Measurements from ENCODE around the gene PRKG1.
"Not testable (repeated sequence)": the region's sequence is repeated elsewhere in the genome, so short reads cannot be mapped to it uniquely, and the experiment has no call there.

PRKG1 gene

GRCh38 chr10:52007091-52007490, 932.8 kb downstream of the PRKG1 start:
- no peak for DNase-seq (ENCODE audit: low spot score)

DNA sequence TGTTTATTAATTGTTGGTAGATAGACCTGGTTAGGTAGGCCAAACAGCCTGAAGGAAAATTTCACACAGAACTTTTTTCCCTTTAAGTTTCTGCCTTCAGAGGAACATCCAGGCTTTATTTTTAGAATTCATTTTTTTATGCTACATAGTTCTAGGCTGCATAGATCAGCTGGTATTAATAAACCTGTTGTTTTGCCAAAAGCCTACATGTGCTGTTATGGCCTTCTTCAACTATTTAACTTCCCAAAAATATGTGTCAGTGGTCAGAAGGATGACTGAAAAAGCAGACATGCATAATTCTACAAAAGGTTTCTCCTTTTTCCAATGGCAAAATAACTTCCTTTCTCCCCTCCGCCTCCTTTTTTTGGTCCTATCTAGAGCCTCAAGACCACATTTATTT, 936.8 kb downstream of the PRKG1 start:
- no peak for DNase-seq (ENCODE audit: low spot score)

DNA sequence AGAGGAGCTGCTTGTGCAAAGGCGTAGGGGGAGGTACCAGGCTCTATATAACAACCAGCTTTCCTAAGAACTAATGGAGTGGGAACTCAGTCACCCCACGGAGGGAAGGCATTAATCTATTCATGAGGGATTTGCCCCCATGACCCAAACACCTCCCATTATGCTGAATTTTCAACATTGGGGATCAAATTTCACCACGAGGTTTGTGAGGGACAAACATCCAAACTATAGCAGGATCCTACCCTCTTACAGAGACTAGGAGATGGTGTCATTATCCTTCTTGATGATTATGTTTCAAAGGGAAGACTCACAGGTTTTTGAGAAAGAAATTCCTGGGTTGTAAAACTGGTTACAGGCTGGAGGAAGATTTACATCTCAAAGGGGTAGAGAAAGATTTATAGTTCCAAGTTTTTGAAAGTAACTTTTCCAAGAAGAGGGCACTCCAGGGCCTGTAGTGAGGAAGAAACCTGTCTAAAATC, 944.8 kb downstream of the PRKG1 start:
- no peak for DNase-seq (ENCODE audit: low spot score)

- no peak for DNase-seq (ENCODE audit: low spot score)
These were observed 945.4 kb downstream of the PRKG1 start for GRCh38 chr10:52019656-52020055.

GRCh38 chr10:52020173-52020572, 945.9 kb downstream of the PRKG1 start:
- no peak for DNase-seq (ENCODE audit: low spot score)

GRCh38 chr10:52020702-52021101, 946.4 kb downstream of the PRKG1 start:
- no peak for DNase-seq (ENCODE audit: low spot score)

DNA sequence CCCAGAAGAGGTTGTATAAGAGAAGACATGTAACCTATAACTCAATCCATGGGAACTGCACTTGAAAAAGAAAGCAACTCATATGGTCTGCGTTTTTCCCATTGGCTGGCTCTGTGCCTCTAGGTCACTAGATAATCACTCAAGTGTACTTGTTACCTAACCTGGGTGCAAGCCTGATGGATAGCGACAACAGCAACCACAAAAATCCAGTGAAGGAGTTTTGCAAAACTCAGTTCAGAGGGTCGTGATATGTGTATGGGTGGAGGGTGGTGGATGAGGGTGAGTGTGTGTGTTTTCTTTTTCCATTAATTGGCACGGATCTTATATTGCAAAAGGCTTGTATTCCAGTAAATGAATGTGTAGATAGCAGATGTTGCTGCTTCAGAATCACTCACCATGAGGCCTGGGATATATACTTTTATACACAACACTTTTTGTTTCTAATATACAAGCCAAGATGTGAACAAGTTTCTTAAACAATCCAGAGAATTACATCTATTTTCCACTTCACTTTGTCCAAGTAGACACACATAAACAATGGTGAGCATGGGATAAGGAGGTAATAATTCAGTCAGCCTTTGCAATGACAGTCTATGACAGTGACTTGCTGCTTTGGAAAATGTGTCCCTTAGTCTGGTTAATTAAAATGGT, 952.9 kb downstream of the PRKG1 start:
- no peak for DNase-seq (ENCODE audit: low spot score)

DNA sequence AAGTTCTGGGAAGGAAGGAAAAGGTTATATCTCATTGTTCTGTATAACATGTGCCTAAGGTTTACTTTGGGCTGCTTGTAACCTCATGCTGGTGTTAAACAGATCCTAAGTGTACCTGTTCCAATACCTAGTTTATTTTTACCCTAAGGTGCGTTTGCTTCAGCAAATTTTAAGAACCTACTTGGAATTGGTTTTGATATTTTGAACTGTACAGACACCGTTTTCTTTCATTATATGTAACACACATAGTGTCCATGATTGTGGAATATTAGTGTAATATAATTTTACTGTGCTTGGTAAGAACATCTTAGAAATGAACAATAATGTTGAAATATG, 954.2 kb downstream of the PRKG1 start:
- no peak for DNase-seq (ENCODE audit: low spot score)

- no peak for DNase-seq (ENCODE audit: low spot score)
These were observed 955.3 kb downstream of the PRKG1 start for GRCh38 chr10:52029628-52030027.

GRCh38 chr10:52030051-52030790, 955.9 kb downstream of the PRKG1 start:
- no peak for DNase-seq (ENCODE audit: low spot score)

DNA sequence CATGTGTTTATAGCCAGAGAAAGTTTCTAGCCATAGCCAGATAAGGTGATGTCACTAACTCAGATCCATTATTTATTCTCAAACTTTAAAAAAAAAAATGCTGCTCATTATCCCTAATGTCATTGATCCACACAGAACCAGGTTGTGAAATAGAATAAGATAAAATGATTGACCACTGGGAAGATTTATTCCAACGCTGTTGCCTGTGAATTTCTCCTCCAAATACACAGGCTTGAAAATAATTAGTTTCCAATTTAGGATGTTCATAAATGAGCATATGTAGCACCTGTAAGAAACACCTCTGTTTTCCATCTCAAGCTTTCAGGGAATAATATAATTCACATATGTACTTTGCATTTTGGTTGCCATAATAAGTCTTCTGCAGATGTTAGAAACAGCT, 956.7 kb downstream of the PRKG1 start:
- DNase-seq (ENCODE audit: low spot score), result no peak

DNA sequence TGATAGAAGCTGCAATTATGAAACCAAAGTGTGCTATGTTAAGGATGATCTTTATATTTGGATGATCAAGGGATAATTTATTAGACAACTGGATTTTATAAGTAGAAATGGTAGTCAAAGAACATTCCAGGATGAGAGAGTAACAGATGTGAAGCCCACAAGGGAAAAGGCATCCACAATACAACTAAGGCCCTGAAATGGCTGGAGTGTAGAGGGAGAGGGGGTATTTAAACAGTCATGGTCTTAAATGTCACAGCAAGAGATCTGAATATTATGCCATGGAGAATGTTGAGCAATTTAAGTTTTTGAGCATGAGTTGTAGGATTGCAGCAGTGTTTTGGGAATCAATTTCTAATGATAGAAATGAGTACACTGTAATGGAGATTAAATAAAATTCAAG, 957.5 kb downstream of the PRKG1 start:
- no peak for DNase-seq (ENCODE audit: low spot score)

DNA sequence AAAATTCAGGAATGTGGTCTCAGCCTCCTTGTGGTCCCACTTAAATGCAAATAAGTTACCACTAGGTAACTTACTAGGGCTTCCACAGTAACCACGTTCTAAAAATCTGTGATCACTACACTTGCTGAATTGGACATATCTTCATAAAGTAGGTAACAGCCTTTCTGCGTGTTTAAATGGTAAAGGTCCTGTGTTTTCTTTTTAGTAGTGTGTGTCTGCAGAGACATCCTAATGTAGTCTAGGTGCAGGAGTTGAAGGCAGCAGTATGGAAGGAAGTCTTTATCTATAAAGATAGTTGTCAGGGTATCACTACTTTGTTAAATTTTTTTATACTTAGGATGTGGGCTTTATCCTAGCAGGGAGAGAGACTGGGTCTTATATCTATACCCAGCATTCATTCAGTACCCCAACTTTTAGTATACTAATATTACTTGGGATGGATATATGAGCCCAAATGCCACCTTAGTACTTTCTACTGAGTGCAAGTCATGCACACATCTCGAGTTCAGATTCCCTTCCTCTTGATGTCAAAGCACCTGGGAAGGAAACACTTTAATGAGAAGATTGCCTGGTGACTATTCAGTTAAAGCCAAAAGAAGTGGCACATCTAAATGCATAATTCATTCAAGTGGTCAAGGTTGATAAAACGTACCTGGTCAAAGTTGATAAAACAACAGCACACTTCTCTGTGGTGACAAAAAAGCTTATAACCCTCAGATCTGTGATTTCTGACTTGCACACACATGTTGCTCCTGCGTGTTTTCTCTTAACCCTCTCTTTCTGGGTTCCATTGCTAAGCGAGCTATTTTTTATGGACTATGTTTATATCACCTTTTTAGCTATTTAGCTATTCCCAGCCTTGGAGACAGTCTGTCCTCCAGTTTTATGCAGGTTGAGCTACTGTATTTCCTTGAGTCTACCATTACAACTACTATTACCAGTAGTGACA, 958.7 kb downstream of the PRKG1 start:
- no peak for DNase-seq (ENCODE audit: low spot score)

DNA sequence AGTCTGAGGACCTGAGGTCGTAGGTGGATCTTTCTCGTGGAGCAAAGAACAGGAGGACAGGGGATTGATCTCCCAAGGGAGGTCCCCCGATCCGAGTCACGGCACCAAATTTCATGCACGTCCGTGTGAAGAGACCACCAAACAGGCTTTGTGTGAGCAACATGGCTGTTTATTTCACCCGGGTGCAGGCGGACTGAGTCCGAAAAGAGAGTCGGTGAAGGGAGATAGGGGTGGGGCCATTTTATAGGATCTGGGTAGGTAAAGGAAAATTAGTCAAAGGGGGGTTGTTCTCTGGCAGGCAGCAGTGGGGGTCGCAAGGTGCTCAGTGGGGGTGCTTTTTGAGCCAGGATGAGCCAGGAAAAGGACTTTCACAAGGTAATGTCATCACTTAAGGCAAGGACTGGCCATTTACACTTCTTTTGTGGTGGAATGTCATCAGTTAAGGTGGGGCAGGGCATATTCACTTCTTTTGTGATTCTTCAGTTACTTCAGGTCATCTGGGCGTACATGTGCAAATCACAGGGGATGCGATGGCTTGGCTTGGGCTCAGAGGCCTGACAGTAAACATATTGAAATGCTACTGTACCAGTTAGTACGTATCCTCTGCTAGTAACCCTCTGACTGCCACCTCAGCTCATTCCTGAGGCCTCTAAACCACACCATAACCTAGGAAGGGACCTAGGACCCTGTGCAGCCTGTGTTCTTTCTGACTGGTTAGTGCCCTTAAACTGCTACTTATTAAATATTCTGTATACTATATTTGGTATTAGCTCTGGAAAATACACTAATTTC, 964.9 kb downstream of the PRKG1 start:
- DNase-seq (ENCODE audit: low spot score), result not testable (repeated sequence)

DNA sequence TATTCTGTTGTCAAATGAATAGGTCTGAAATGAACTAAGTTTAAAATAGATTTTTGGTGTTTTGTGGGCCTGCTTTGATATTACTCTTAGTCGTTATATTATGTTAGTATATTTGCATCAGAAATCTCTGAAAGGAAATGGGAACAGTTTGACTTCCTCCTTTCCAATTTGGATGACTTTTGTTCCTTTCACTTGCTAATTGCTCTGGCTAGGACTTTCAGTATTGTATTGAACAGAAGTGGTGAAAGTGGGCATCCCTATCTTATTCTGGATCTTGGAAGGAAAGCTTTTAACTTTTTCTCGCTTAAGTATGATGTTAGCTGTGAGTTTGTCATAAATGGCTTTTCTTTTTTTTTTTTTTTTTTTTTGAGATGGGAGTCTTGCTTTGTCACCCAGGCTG, 966.2 kb downstream of the PRKG1 start:
- no peak for DNase-seq (ENCODE audit: low spot score)

- DNase-seq (ENCODE audit: low spot score), result no peak
These were observed 969.5 kb downstream of the PRKG1 start for GRCh38 chr10:52043811-52044210.

DNA sequence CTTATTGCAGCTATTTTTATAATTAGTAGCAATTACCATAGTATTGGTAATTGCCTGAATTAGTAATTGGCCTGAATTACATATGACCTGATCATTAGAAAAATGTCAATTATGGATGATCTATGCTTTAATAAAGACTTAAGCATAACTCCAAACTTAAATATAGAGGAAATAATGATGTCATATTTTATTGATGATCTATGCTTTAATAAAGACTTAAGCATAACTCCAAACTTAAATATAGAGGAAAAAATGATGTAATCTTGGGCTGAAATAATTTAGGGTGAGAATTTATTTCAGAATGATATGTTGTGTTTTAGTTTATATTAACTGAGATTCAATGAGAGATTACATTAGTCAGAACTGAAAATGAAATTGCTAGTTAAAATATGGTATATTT, 973.8 kb downstream of the PRKG1 start:
- DNase-seq (ENCODE audit: low spot score), result no peak

- DNase-seq (ENCODE audit: low spot score), result no peak
These were observed 976.3 kb downstream of the PRKG1 start for GRCh38 chr10:52050429-52051047.

- no peak for DNase-seq (ENCODE audit: low spot score)
These were observed 979.2 kb downstream of the PRKG1 start for GRCh38 chr10:52053497-52053896.

DNA sequence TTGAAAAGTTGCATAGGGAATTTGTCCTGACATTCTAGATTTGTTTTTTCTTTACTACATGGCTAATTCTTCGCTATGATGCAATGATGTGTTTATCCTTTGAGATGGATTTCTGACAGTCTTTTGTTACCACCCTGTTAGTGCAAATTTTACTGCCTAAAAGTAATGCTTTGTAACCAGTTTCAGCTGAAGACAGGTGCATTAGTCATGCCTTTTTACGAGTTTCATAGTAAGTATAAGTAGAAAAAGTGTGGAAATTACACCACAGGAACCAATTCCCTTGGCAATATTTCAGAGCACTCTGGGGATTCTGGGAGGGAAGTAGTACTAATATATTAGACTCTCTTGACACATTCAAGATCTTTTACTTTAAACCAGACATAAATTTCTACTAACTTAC, 982.0 kb downstream of the PRKG1 start:
- DNase-seq (ENCODE audit: low spot score), result peak; percentile 43

DNA sequence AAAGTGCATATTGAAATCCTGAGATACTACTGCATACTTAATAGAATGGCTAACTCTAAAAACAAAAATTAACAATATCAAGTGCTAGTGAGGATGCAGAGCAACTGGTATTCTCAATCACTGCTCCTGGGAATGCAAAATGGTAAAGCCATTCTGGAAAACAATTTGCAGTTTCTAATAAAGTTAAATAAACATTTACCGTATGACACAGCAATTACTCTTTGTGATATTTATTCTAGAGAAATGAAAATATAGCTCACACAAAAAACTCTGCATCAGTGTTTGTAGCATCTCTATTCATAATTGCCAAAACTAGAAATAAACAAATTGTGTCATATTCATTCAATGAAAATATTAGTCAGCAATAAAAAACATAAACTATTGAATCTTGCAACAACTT, 984.8 kb downstream of the PRKG1 start:
- no peak for DNase-seq (ENCODE audit: low spot score)

DNA sequence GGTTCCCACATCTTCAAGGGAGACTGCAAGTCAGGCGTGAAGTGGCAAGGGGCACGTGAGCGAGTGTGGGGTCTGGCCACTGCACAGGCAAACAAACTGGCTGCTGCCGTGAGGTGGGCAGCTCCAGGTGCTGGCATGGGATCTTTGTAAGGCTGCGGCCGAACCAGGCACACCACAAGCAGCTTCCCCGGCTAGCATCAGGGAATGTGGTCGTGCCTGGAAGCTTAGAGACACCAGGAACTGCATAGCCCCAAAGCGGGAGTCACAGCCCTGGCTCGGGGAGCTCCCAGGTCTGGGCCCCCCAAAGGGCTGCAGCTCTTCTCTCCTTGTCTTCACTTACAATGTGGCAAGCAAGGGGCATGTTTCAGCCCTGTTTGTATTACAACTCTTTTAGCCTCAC, 988.9 kb downstream of the PRKG1 start:
- DNase-seq (ENCODE audit: low spot score), result no peak

All from LoVo (cell line).